Sigmoid colon (tissue), 7 donors: ENCODE results near the gene NES. TPM values are rescaled to one million over a fixed set of nuclear protein-coding genes. Genes with fewer than 3 reads are reported as not detected.

Source experiments
- DNase-seq: peaks from one replicate; pipeline ENCODE4 v3.0.0-alpha.2; 2019
- H3K27ac ChIP-seq, 4 donors: fragments of 200-600 bp; sonication (generic); one replicate each; pipeline ENCODE4 v1.5.1; 2016 to 2019; ENCODE audit warnings: mild to moderate bottlenecking in 1 of 4
- H3K27me3 ChIP-seq, 3 donors: fragments of 200-600 bp; sonication (generic); one replicate each; pipeline ENCODE4 v1.5.1; 2019; ENCODE audit warnings: mild to moderate bottlenecking in 1 of 3
- H3K36me3 ChIP-seq, 4 donors: fragments of 200-600 bp; sonication (generic); one replicate each; pipeline ENCODE4 v1.5.1; 2016 to 2019
- H3K4me1 ChIP-seq, 4 donors: fragments of 200-600 bp; sonication (generic); one replicate each; pipeline ENCODE4 v1.5.1; 2017 to 2019
- H3K4me3 ChIP-seq, 4 donors: fragments of 200-600 bp; sonication (generic); one replicate each; pipeline ENCODE4 v1.5.1; 2017 to 2019; ENCODE audit warnings: mild to moderate bottlenecking in 2 of 4, moderate library complexity in 1 of 4
- H3K9me3 ChIP-seq, 4 donors: fragments of 200-600 bp in 3 of 4; sonication (generic) in 3 of 4; one replicate each; pipeline versions ENCODE4 v1.5.1 to v1.6.1; 2013 to 2019
- CTCF ChIP-seq, 4 experiments: fragments of 450-650 bp in 3 of 4; fragments of 200-600 bp in 1 of 4; IDR thresholded peaks; one replicate each; pipeline ENCODE4 v1.5.1; 2016 to 2019; ENCODE audit warnings: antibody characterized with exemption in 4 of 4, mild to moderate bottlenecking in 3 of 4, moderate library complexity in 2 of 4
- EP300 ChIP-seq, 4 donors: sonication (generic); formaldehyde crosslinking; IDR thresholded peaks; one replicate each; pipeline ENCODE4 v1.6.1; 2017; ENCODE audit warnings: antibody characterized with exemption in 4 of 4
- POLR2A ChIP-seq, 2 donors: fragments of 450-650 bp; IDR thresholded peaks; one replicate each; pipeline ENCODE4 v1.6.1; 2016; ENCODE audit warnings: antibody characterized with exemption in 2 of 2, mild to moderate bottlenecking in 2 of 2, moderate library complexity in 2 of 2
- POLR2AphosphoS5 ChIP-seq, 4 donors: sonication (generic); formaldehyde crosslinking; IDR thresholded peaks; one replicate each; pipeline ENCODE4 v1.6.1; 2017; ENCODE audit warnings: antibody characterized with exemption in 4 of 4
- WGBS, 2 donors: extraction: QIAGEN DNeasy Blood & Tissue Kit; methylation state at CpG; one replicate each; pipeline ENCODE4 v1.1.7; 2013; 5-methylcytosine and 5-hydroxymethylcytosine counted together
- intact Hi-C: fragments of 100-400 bp; cut with DNase I; formaldehyde crosslinking; loops from one replicate; pipeline ENCODE4 v1.15.1; 2023
- polyA plus RNA-seq, 3 donors: library from polyadenylated mRNA; stranded (reverse); fragments of 200-250 nt; gene quantifications; one replicate each; pipeline ENCODE4 v1.2.3, GENCODE V29; 2013
- total RNA-seq, 4 donors: library from RNA; depleted of rRNA; stranded (reverse); fragments of >200 nt; gene quantifications; one replicate each; pipeline ENCODE4 v1.1.0, GENCODE V29; 2016
- donor health status: healthy with polysubstance abuse.
- donor health status: Bipolar disorder and iron deficiency.
- donor health status: healthy.

NES gene, protein sequence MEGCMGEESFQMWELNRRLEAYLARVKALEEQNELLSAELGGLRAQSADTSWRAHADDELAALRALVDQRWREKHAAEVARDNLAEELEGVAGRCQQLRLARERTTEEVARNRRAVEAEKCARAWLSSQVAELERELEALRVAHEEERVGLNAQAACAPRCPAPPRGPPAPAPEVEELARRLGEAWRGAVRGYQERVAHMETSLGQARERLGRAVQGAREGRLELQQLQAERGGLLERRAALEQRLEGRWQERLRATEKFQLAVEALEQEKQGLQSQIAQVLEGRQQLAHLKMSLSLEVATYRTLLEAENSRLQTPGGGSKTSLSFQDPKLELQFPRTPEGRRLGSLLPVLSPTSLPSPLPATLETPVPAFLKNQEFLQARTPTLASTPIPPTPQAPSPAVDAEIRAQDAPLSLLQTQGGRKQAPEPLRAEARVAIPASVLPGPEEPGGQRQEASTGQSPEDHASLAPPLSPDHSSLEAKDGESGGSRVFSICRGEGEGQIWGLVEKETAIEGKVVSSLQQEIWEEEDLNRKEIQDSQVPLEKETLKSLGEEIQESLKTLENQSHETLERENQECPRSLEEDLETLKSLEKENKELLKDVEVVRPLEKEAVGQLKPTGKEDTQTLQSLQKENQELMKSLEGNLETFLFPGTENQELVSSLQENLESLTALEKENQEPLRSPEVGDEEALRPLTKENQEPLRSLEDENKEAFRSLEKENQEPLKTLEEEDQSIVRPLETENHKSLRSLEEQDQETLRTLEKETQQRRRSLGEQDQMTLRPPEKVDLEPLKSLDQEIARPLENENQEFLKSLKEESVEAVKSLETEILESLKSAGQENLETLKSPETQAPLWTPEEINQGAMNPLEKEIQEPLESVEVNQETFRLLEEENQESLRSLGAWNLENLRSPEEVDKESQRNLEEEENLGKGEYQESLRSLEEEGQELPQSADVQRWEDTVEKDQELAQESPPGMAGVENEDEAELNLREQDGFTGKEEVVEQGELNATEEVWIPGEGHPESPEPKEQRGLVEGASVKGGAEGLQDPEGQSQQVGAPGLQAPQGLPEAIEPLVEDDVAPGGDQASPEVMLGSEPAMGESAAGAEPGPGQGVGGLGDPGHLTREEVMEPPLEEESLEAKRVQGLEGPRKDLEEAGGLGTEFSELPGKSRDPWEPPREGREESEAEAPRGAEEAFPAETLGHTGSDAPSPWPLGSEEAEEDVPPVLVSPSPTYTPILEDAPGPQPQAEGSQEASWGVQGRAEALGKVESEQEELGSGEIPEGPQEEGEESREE (N-terminal part only)
- total RNA-seq: 10 to 100 TPM in 2 of 4 donors, 1 to 10 TPM in 2; 7.1 to 21.0 (median 10.4) TPM
- 1 to 10 TPM in 2 of 3 donors, under 1 TPM in 1; 0.60 to 6.9 (median 1.8) TPM for polyA plus RNA-seq

- DNase-seq: peak; percentile 89
- intact Hi-C loops: no loop called here
- Histone ChIP-seq H3K4me3 (peak within 1 kb of the TSS; percentile 29 to 53 (median 44)), H3K9me3 (no peaks in the 10 kb centered on the region), H3K36me3 (no peaks in the 10 kb centered on the region), H3K4me1 (peaks cover 0 to 43% (median 33%) of the 10 kb centered on the region in 4 donors), H3K27ac (peak within 1 kb of the TSS; percentile 42 to 79 (median 72)), H3K27me3 (peaks cover 5 to 46% (median 20%) of the 10 kb centered on the region in 3 donors)
- TF ChIP-seq CTCF (IDR thresholded peaks at IDR 0.05) (no peak), POLR2AphosphoS5 (IDR thresholded peaks at IDR 0.05) (peak in 3 of 4 donors; percentile 43 to 57 (median 53)), EP300 (IDR thresholded peaks at IDR 0.05) (no peak), POLR2A (IDR thresholded peaks at IDR 0.05) (no peak)
- 2 to 3% methylated on average over 70 of the region's 70 CpGs for WGBS, 2 donors
Observed at GRCh38 chr1:156676820-156677615, at the start of gene NES. NES (minus strand) TSS chr1:156677407; CDS start chr1:156677264, 143 bp downstream.

GRCh38 chr1:156726549-156727226 is 49.5 kb upstream of the NES start:
- no peaks in the 10 kb centered on the region for H3K9me3 ChIP-seq
- H3K27me3 ChIP-seq: no peaks in the 10 kb centered on the region
- H3K4me3 ChIP-seq: peak overlapping the region in 2 of 4 donors; percentile 29 to 75
- peak overlapping the region in 3 of 4 donors; percentile 29 to 64 (median 50) for H3K27ac ChIP-seq
- 36 to 54% methylated on average over 15 of the region's 15 CpGs for WGBS, 2 donors
- intact Hi-C loops: loop anchor here (2.0 to 10.0 kb wide), 3 partner anchors 20 to 138 kb away; partner anchors contain the start of genes NTRK1 and PRCC
- peaks cover 11 to 39% (median 23%) of the 10 kb centered on the region in 4 donors for H3K36me3 ChIP-seq
- TF ChIP-seq CTCF (IDR thresholded peaks at IDR 0.05) (peak in 2 of 4 experiments; percentile 12 to 36), EP300 (IDR thresholded peaks at IDR 0.05) (no peak)
- peaks cover 0 to 48% (median 46%) of the 10 kb centered on the region in 4 donors for H3K4me1 ChIP-seq
- no peak for DNase-seq

GRCh38 chr1:156725683-156726280 is 48.6 kb upstream of the NES start:
- Histone ChIP-seq H3K27me3 (no peaks in the 10 kb centered on the region), H3K4me1 (peaks cover 0 to 48% (median 46%) of the 10 kb centered on the region in 4 donors), H3K9me3 (no peaks in the 10 kb centered on the region), H3K4me3 (peak overlapping the region in 3 of 4 donors; percentile 19 to 75 (median 29)), H3K27ac (peak overlapping the region in 3 of 4 donors; percentile 29 to 64 (median 50)), H3K36me3 (peaks cover 11 to 45% (median 30%) of the 10 kb centered on the region in 4 donors)
- intact Hi-C loops: loop anchor here (1.0 to 10.0 kb wide), 4 partner anchors 19 to 139 kb away; partner anchors contain the start of genes NTRK1 and PRCC
- 11 to 15% methylated on average over 18 of the region's 18 CpGs for WGBS, 2 donors
- TF ChIP-seq POLR2A (IDR thresholded peaks at IDR 0.05) (no peak), POLR2AphosphoS5 (IDR thresholded peaks at IDR 0.05) (peak in 1 of 4 donors; percentile 24), CTCF (IDR thresholded peaks at IDR 0.05) (peak; percentile 88 to 94 (median 92))
- peak; percentile 93 for DNase-seq
